SH-SY5Y (cell line): ENCODE results near the gene SLIT1.

ENCODE experiments used
- GATA2 ChIP-seq: IDR thresholded peaks from 2 replicates; pipeline ENCODE4 v1.6.1; 2011; ENCODE audit warnings: mild to moderate bottlenecking, low read depth, low read length
- GATA3 ChIP-seq: IDR thresholded peaks from 2 replicates; pipeline ENCODE4 v1.6.1; 2011; ENCODE audit warnings: low read depth, mild to moderate bottlenecking, low read length, moderate library complexity

Gene SLIT1

DNA sequence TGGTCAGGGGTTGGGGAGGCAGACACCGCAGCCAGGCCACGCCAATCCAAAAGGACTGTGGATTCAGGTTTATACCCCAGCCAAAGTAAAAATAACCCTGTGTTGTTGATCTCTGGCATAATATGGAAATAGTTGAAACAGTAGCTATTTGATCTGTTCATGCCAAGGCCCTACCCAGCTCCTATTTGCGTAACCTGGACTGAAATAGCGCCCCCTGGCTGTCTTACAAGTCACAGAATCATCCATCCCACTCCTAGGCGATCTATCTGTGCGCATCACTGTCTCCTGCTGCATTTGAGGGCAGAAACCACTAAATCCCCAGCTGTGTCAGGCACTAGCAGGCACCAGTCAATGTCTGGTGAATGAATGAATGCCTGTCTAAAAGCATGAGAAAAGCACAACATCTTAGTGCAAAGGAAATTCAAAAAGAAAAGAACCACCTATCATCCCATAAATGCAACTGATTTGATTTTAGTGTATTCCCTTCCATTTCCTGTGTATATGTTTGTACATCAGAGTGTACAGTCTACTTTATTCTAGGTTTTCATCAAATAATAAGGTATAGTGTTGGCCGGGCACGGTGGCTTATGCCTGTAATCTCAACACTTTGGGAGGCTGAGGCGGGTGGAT, 160.0 kb downstream of the SLIT1 start:
- TF ChIP-seq GATA3 (no peak), GATA2 (no peak)

DNA sequence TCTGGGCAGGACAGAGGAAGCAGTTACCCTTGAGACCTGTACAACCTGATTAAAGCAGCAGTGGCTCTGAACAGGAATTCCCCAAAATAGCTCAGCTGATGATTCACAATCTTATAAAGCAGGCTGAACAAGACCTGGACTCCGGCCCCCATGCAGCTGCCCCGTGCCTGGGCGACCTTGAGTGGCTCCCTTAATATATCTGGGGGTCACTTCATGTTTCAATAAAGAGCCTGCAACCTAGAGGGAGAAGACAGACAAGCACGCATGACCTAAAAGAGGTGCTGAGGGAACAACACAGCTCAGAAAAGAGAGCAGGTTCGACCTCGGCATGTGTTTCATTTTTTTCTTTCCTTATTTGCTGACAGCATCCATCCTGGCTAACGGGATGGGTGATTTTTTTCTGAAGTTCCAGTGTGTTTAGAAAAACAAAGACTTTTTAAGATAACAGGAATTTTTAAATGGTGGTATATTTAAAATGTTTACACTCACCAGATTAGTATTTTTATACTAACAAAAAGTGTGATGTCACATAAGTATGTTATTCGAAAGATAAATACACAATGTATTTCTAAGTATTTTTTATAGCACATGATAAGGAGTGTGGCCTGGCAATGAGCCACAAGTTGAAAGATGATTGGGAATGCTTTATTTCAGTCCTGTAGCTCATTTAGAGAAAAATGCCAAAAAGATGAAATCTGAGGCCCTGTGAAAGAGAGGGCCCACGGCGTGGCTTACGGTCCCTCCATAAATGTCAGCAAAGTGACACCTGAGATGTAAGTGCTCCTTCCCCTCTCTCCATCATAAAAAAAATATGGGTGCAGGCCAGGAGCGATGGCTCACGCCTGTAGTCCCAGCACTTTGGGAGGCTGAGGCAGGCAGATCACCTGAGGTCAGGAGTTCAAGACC, 161.3 kb downstream of the SLIT1 start:
- TF ChIP-seq GATA2 (no peak), GATA3 (no peak)

DNA sequence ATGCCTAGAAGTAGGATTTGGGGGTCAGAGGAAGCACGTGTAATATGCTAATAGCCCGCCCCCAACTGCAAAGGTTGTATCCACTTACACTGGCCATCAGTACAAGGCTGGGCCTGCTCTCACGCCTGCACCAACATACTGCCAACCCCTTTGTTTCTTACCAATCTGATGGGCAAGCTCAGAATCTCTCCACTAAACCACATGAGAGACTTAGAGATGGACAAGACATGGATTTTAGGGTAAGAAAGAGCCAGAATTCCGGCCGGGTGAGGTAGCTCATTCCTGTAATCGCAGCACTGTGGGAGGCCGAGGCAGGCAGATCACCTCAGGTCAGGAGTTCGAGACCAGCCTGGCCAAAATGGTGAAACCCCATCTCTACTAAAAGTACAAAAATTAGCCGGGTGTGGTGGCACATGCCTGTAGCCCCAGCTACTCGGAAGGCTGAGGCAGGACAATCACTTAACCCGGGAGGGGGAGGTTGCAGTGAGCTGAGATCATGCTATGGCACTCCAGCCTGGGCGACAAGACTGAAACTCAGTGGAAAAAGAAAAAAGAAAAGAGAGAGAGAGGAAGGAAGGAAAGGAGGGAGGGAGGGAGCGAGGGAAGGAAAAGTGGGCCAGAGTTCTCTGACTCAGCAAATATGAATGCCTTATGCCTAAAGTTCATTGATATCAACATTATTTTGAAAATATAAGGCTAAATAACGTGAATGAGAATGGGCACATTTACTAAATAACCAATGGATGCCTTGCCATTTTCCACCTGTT, 162.2 kb downstream of the SLIT1 start:
- TF ChIP-seq GATA2, result no peak
- no peak for TF ChIP-seq GATA3

DNA sequence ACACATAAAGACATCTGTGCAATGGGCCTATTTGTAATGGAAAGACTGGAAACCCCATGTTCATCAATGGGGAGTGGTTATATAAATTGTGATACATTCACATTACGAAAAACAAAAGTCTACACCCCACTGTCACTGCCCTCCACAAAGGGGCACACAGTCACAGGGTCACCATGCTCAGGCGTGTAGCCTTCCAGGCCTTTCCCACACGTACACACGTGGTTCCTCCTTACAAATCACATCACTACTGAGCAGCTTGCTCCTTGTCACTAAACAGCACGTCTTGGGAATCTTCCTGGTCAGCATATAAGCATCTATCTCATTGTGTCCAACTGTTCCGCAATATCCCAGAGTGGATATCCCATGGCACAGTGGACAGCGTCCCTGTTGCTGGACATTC, 163.1 kb downstream of the SLIT1 start:
- TF ChIP-seq GATA3 (no peak), GATA2 (no peak)

DNA sequence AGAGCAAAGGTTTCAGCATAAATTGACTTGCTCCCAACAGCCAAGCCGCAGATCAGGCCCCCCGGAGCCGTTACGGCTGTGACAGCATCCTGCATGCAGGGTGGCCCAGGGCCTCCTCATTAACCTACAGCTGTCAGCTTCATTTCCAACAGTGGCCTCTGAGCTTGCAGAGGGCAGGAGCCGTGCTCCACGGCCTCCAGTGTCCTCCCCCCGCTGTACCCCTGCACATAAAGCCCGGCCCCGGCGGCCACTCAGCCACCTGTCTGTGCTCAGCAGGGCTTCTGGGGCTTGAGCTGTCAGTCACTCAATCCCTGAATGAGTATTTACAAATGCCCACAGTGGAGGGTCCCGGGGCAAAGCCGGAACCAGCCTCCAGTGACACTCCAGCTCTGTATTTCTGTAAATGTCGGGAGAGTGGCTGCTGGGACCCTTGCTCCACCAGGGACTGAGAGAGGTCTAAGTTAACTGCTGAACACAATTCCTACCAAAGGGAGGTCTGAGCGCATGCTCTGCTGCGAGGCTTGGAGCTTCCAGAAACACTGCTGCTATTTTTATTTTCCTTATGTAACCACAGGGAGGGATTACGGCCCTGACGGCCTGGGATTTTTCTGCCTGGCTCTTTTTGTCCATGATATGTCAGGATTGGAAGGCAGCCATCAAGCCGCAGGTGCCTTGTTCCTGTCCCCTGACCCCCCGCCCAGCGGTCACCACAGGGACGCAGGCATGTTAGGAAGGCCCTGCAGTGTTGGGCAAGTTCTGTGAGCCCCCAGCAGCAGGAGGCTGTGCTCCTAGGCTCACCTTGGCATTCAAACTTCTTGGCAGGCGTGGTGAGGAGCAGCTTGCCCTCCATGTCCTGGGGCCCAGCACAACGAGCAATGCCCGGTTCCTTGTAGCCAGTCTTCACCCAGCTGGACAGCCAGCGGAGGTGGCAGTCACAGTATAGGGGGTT, 165.0 kb downstream of the SLIT1 start:
- TF ChIP-seq GATA2 (no peak), GATA3 (no peak)

DNA sequence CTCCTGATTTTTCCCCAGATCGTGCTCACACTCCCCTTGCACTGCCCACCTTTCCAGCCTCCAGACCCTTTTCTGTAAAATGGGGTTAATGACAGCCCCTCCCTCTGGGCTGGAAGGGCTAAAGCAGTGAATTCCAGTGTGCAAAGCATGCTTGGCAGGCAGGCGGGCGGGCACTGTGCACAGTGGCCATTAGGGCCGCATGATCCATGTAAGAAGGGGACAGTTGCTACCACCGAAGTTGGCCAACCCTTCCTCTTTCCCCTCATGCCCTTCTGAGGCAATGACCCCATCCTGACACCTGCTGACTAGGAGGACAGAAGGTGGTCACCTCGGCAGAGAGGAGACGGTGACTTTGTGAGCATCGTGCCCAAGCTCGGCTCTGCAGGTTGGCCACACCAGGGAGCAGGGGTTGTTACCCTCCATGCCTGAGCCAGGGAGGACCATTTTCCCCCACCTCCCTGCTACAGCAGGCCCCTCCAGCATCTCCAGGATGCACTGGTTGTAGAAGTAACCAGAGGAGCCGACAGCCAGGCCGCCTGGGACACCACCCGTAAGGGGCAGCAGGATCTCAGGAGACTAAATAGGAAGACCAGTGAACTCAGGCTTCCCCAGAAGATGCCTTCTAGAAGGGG, 166.4 kb downstream of the SLIT1 start:
- no peak for TF ChIP-seq GATA2
- no peak for TF ChIP-seq GATA3

DNA sequence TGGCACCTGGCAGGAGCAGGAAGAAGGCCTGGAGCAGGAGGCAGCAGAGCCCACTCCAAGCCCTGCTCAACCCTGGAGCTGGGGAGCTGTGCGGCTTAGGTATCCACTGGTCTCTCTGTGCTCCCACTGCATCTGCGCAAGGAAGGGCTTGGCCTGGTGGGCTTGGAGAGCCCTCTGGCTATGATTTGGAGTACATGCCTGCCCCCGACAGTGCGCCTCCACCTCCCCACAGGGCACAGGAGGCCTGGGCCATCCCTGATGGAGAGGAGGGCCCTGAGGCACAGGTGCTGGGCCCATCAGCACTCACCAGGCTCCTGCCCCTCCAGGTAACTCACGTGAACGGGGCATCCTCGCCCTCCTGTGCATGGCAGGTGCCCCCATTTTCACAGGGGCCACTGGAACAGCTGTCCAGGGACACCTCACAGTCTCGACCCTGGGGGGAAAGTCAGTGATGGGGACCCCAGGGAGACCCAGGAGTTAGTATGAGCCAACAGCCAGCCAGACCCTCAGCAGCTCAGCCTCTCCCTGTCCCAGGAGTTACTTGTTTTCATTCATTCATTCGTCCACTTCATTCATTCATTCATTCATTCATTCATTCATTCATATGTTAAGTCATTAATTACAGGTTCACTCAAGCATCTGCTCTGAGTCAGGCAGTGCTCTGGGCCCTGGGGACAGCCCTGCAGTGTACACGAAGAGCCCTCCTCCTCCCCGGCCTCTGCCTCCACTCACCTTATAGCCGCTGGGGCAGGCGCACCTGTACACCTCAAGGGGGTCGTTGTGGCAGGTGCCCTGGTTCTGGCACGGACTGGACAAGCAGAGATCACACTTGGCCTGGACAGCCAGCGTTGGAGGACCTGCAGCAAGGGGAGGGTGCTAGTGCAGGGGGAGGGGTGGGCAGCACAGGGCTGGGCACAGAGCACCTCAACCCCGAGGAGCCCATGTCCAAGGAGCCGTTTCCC, 167.2 kb downstream of the SLIT1 start:
- no peak for TF ChIP-seq GATA2
- no peak for TF ChIP-seq GATA3

DNA sequence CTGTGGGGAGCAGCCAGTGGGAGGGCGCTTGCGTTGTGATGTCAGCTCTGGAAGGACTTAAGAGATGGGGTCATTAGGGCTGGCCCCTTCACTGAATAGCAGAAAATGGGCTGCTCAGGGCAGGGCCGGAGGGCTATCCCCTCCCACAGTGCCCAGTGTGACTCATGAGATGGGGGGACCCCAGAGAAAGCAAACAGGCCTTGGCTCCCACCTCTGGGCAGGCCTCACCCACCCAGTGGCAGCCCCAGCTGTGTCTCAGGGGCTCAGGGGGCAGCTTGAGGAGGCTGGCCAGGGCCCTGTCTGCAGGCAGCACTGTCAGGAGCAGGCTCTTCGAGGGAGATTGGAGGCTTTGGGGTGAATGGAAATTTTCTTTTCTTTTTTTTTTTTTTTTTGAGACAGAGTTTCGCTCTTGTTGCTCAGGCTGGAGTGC, 168.3 kb downstream of the SLIT1 start:
- no peak for TF ChIP-seq GATA2

DNA sequence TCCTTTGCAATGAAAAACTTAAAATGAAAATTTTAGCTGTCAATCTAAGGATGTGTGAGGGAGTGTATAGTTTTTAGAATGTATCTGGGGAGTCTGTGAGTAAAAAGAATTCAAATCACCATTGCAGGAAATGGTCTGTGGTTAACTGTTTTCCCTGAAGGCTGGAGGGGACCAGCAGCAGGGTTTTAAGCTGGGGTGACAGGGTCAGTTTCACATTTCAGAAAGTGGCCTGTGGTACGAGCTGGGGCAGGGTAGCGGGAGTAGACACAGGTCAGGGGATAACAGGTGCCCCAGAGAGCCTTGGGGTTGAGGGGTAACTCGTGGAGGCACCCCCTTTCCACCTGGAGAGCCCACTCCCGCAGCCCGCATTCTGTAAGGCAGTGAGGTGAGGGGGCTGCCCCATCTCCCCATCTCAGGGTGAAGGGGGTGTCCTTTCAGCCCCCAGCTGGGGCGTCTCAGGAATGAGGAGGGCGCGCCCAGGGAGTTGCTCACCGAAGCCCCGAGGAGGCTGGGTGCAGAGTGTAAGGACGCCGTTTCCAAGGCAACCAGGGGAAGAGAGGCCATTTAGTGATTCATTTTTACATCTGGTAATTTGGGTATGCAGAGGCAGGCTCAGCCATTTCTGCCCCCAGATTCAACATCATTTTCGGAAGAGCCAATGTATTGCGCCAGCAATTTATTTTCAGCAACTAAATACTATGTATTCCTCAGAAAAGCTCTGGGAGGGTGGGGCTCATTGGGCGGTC, 168.9 kb downstream of the SLIT1 start:
- TF ChIP-seq GATA2, result no peak
- no peak for TF ChIP-seq GATA3

DNA sequence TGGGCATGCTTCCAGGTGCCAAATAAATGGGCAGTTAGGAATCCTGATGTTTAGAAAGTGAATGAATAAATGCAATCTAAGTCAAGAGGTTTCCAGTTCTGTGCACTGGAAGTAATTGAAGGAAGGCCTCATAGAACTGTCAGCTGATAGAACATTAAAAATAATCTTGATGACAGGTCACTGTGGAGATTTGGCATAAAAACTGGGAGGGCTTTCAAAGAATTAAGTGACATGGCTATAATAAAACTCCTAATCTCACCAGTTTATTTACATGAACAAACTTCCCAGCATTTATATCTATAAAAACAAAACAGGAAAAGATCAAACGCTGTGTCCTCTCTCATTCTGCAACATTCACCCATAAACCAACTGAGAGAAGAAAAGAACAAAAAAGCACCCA, 170.5 kb downstream of the SLIT1 start:
- TF ChIP-seq GATA3 (no peak), GATA2 (no peak)

DNA sequence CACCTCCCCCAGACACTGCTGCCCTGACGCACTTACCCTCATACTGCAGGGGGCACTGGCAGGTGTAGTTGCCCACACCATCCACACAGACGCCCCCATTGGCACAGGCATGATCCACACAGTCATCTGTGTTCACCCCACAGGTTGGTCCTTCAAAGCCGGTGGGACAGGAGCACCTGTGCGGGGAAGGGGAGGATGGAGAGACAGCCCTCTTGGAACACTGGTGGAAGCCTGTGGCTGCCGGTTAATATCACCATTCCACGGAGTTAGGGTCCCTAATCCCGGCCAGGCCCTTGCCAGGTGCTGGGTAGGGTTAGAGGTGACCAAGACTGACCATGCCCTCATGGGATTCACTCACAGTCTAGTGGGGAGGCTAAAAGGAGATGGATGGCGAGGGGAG, 171.8 kb downstream of the SLIT1 start:
- TF ChIP-seq GATA2, result no peak
- TF ChIP-seq GATA3, result no peak

DNA sequence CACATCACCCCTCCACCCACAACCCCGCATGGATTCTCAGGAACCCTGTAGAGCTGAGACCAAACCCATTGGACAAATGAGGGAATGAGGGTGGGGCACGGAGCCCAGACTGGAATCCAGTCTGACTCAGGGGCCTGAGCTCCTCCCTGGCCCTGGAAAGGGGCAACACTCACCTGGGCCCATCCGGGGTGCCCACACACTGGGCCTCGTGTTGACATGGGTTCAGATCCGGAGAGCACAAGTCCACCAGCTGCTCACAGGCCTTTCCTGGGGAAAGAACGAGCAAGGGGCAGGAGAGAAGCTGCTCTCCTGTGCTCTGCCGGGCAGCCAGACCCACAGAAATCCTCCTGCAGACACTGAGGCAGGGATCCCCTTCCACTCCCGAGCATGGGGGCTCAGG, 172.2 kb downstream of the SLIT1 start:
- TF ChIP-seq GATA2 (no peak), GATA3 (no peak)
